Measurements from ENCODE around the gene FBXO39.
A peak's percentile ranks its signal among the peaks of the same experiment; 100 is the strongest.
"Not testable (repeated sequence)": the region's sequence is repeated elsewhere in the genome, so short reads cannot be mapped to it uniquely, and the experiment has no call there.

The FBXO39 gene

GRCh38 chr17:6789146-6789545 is 13.1 kb downstream of the FBXO39 start:
- no peak for DNase-seq (ENCODE audit: low read depth in 2 of 3, low spot score in 1 of 3)

DNA sequence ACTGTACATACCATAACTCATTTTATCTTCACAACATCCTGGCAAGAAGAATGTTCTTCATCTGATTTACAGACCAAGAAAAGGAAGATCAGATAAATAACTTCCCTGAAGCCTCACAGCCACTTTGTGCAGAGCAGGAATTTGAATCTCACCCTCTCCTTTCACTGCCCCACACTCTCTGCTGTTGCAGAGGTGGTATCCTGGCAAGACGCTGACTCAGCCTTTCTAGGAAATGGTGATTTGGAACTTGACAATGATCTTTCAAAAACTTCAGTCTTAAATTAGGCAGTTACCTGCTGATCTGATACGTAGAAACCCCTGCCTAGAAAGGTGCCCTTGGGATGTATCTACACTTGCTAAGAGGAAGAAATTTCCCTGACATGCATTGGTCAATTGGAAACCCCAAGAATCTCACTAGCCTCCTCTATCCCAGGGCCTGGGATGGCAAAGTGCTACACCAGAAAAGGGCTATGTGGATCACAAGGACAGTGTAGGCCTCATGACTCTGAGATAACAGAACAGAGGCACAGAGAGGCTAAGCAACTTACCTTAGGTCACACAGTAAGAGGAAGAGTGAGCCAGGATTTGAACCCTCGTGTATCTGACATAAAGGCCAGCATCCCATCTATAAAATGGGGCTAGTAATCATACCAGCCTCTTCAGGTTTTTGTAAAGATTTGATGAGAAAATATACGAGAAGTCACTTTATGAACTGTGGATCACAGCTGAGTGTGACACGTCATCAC is 17.9 kb downstream of the FBXO39 start:
- no peak for DNase-seq (ENCODE audit: low read depth in 2 of 3, low spot score in 1 of 3)

DNA sequence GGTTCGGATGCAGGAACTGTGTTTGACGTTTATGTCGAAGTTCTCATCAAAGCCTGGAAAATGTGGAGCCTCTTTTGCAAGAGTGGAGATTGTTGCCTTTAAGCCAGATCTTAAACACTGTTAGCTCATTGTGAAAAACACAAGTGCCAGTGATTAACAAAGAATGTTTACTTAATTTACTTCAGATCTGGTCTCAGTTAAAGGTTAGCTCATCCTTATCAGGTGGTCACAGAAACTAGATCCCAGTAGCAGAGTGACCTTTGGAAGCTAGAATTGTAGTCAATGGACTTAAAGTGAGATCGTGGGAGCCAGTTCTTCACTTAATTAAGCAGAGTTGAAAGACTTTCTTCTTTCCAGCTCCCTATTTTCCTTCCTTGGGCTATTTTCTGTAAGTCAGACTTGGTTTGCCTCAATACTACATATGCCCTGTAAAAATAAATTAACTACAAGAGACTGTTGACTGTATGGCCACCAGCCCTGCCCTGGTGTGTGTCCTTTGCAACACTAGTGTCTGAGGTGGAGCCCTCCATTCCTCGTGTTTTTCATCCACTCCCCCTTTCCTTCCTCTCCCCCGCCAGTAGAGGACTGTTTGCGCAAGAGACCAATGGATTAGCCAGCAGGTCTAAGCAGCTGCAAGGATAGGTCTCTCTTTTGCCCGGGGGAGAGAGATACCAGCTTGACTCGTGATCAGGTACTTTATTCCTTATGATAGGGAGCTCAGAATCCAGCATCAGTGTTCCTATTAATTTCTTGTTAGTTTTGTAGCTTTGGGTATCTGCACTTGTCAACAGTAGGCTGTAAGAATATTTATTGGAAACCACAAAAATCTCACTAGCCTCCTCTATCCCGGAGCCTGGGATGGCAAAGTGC is 20.2 kb downstream of the FBXO39 start:
- no peak for DNase-seq (ENCODE audit: low read depth in 2 of 3, low spot score in 1 of 3)

GRCh38 chr17:6796887-6797490 is 21.0 kb downstream of the FBXO39 start:
- no peak for DNase-seq (ENCODE audit: low read depth in 2 of 3, low spot score in 1 of 3)

DNA sequence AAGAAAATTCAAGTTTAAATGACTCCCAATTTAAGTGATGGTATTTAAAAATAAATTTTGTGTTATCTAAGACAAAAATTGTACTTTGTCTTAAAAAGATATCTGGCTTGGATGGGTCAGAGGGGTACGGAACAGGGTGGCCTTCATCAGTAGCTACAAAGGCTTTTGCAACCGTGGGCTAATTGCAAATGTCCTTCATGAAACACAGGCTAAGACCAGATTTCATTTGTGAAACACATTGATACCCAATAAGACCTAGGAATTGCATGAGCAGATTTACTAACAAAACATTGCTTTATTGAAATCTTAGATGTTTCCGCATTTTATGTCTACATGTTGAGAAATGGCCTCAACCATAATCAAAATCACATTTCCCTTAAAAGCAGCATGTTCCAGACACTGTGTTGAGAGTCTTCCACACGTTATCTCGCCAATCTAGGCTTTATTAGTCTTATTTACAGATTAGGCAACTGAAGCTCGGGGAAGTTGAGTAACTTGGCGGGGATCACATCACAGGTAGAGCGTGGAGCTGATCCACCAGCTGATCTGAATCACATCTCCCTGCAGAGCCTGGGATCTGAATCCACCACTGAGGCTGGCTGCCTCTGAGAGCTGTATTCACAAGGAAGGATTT is 21.8 kb downstream of the FBXO39 start:
- DNase-seq (ENCODE audit: low read depth in 2 of 3, low spot score in 1 of 3): no peak

GRCh38 chr17:6799738-6800137 is 23.7 kb downstream of the FBXO39 start:
- no peak for DNase-seq (ENCODE audit: low read depth in 2 of 3, low spot score in 1 of 3)

GRCh38 chr17:6800422-6801027 is 24.5 kb downstream of the FBXO39 start:
- peak in 1 of 3 donors; percentile 14 for DNase-seq (ENCODE audit: low read depth in 2 of 3, low spot score in 1 of 3)

- DNase-seq (ENCODE audit: low read depth in 2 of 3, low spot score in 1 of 3): no peak
Measured at GRCh38 chr17:6811510-6811909, 35.5 kb downstream of the FBXO39 start.

DNA sequence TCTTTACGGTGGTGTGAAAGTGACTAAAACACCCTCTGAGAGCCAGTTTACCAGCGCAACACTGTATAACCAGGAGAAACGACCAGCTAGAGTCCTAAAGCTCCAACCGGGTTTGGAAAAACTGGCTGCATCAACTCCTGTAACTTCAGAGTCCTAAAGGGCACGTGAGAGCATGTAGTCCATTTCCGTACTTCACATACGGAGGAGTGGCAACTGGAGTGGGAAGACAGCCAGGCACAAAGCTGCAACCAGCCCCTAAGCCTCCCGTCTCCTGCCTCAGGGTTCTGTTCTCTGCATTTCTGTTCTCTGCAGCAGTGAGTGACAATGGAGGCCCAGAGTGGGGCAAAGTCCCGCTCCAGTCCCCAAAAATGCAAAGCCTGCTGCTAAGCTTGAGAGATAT is 36.3 kb downstream of the FBXO39 start:
- DNase-seq (ENCODE audit: low read depth in 2 of 3, low spot score in 1 of 3): no peak

GRCh38 chr17:6815775-6816174 is 39.8 kb downstream of the FBXO39 start:
- DNase-seq (ENCODE audit: low read depth in 2 of 3, low spot score in 1 of 3): no peak

DNA sequence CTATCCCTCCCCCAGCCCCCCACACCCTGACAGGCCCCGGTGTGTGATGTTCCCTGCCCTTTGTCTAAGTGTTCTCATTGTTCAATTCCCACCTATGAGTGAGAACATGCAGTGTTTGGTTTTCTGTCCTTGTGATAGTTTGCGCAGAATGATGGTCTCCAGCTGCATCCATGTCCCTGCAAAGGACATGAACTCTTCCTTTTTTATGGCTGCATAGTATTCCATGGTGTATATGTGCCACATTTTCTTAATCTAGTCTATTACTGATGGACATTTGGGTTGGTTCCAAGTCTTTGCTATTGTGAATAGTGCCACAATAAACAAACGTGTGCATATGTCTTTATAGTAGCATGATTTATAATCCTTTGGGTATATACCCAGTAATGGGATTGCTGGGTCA is 40.4 kb downstream of the FBXO39 start:
- DNase-seq (ENCODE audit: low read depth in 2 of 3, low spot score in 1 of 3): not testable (repeated sequence)

- DNase-seq (ENCODE audit: low read depth in 2 of 3, low spot score in 1 of 3): no peak
Measured at GRCh38 chr17:6818938-6819337, 42.9 kb downstream of the FBXO39 start.

DNA sequence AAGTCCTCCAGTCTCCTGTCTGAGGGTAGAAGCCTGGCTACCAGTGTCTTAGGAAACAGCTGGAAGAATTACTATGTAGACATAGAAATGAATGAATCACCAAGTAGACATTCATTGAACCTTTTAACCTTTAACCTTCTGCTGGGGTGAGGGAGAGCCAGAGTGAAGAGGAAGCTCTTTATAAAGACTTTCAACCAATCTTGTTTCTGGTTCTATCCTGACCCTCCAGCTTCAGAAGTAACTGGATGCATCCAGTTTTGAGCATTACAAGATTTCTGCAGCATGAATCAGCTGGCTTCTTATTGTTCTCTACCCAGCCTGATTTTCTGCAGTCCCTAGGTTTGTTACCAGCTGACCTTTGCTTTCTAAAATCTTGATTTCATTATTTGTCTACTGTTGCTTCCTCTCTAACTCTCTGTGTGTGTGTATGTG is 47.0 kb downstream of the FBXO39 start:
- DNase-seq (ENCODE audit: low read depth in 2 of 3, low spot score in 1 of 3): no peak

DNA sequence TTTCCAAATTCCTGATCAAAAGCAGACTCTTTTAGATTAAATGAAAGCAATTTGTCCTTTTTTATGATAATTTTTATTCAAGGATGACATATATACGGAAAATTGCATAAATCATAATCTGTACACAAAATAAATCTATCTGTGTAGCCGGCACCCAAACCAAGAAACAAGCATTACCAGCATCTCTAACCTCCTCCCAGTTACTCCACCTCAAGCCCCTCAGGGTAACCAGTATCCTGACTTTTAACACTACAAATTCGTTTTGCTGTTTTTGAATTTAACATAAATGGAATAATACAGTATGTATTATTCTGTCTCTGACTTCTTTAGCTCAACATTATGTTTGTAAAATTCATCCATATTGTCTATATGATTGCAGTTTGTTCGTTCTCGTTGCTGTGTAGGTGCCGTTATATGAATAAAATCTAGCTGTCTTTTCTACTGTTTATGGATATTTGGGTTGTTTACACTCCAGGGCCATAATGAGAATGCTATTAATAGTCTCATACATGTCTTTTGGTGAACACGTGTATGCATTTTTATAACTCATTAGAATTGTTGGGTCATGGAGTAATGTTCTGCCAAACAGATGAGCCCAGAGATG is 54.5 kb downstream of the FBXO39 start:
- no peak for DNase-seq (ENCODE audit: low read depth in 2 of 3, low spot score in 1 of 3)

DNA sequence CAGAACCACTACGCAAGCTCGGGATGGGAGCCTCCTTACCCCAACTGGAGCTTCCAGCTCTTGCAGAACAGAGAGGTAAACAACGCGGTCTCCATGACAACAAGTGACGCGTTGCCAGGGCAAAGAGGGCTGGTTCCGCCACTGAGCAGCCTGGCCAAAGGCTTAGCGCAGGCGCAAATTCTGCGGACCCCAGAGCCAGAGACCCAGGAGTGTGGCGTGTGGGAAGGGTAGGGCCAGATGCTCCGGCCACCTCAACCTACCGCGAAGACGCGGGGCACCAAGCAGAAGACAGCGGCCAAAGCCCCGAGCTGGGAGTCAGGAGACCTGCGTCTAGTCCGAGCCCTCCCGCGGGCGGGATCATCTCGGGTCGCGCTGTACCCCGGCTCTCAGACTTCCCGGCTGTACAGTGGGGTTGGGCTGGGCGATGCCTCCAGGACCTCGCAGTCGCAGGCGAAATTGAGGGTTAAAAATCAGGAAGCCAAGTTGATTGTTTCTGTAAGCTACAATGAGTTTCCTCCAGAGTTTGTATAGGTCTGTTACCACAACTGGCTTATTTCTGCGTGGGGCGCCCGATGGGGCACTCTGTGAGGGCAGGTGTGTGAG is 55.7 kb downstream of the FBXO39 start, which contains the start of gene TEKT1:
TEKT1 (minus strand) TSS at position 69 of the 603 bp plus-strand sequence. CDS start 1,353 bp downstream, outside the sequence.
- DNase-seq (ENCODE audit: low read depth in 2 of 3, low spot score in 1 of 3): peak; percentile 28 to 48 (median 40)

All from stimulated activated CD4-positive, alpha-beta T cell treated with anti-CD3 and anti-CD28 coated beads, Interleukin-12 subunit alpha, Interleukin-12 subunit beta, amount 100 ng/mL, for 48 hours (primary cell).